ENCODE results near the gene CTSL.

CTSL gene

GRCh38 chr9:87765521-87765920, 39.6 kb downstream of the CTSL start:
- DNase-seq: no peak

- no peak for DNase-seq
Observed at GRCh38 chr9:87766697-87767096, 40.8 kb downstream of the CTSL start.

GRCh38 chr9:87770616-87771315, 44.8 kb downstream of the CTSL start:
- DNase-seq: no peak

GRCh38 chr9:87771316-87772006, 45.5 kb downstream of the CTSL start:
- DNase-seq: no peak

GRCh38 chr9:87776481-87777379, 50.8 kb downstream of the CTSL start:
- no peak for DNase-seq

- DNase-seq: no peak
Observed at GRCh38 chr9:87778996-87779395, 53.1 kb downstream of the CTSL start.

All from EL (cell line).